Heart left ventricle (tissue), 16 donors: ENCODE measurements around the gene PYGO2. TPM values are rescaled to one million over a fixed set of nuclear protein-coding genes. Genes with fewer than 3 reads are reported as not detected.

ENCODE experiments used
- ATAC-seq, 4 donors: fragments of 200-7000 bp; cut with Tn5 transposase; one replicate each; pipeline ENCODE4 v1.9.1; 2020 to 2022; ENCODE audit warnings: moderate library complexity in 4 of 4, mild to moderate bottlenecking in 3 of 4, moderate number of reproducible peaks in 1 of 4
- DNase-seq, 5 donors: peaks; one replicate each; pipeline ENCODE4 v3.0.0-alpha.2; 2020
- H3K27ac ChIP-seq, 12 donors: fragments of 200-600 bp; sonication (generic) in 4 of 12; one replicate each; pipeline versions ENCODE4 v1.5.0 to v1.8.0; 2016 to 2022; ENCODE audit warnings: mild to moderate bottlenecking in 2 of 12
- H3K27me3 ChIP-seq, 9 donors: fragments of 200-600 bp; sonication (generic) in 2 of 9; one replicate each; pipeline versions ENCODE4 v1.5.1 to v1.8.0; 2016 to 2022; ENCODE audit warnings: mild to moderate bottlenecking in 3 of 9
- H3K36me3 ChIP-seq, 9 donors: fragments of 200-600 bp; sonication (generic) in 2 of 9; one replicate each; pipeline versions ENCODE4 v1.5.0 to v1.8.0; 2018 to 2022; ENCODE audit warnings: mild to moderate bottlenecking in 2 of 9
- H3K4me1 ChIP-seq, 12 donors: fragments of 200-600 bp; sonication (generic) in 4 of 12; one replicate each; pipeline versions ENCODE4 v1.5.0 to v1.8.0; 2016 to 2022; ENCODE audit warnings: mild to moderate bottlenecking in 3 of 12
- H3K4me3 ChIP-seq, 12 donors: fragments of 200-600 bp; sonication (generic) in 4 of 12; one replicate each; pipeline versions ENCODE4 v1.5.0 to v1.8.0; 2017 to 2022; ENCODE audit warnings: mild to moderate bottlenecking in 9 of 12, moderate library complexity in 4 of 12
- H3K9me3 ChIP-seq, 12 donors: fragments of 200-600 bp; sonication (generic) in 4 of 12; one replicate each; pipeline versions ENCODE4 v1.5.0 to v1.8.0; 2016 to 2022; ENCODE audit warnings: mild to moderate bottlenecking in 1 of 12
- CTCF ChIP-seq, 12 donors: fragments of 200-600 bp; sonication (generic) in 4 of 12; IDR thresholded peaks; one replicate each; pipeline versions ENCODE4 v1.5.0 to v1.8.0; 2018 to 2022; ENCODE audit warnings: antibody characterized with exemption in 12 of 12, mild to moderate bottlenecking in 5 of 12
- POLR2A ChIP-seq, 2 donors: fragments of 450-650 bp; IDR thresholded peaks; one replicate each; pipeline ENCODE4 v1.6.1; 2017; ENCODE audit warnings: antibody characterized with exemption in 2 of 2, mild to moderate bottlenecking in 2 of 2, moderate library complexity in 2 of 2
- WGBS, 4 donors: extraction: QIAGEN DNeasy Blood & Tissue Kit in 2 of 4; methylation state at CpG; one replicate each; pipeline versions ENCODE4 v1.1.5 to v1.1.7; 2013 to 2018; 5-methylcytosine and 5-hydroxymethylcytosine counted together
- intact Hi-C, 10 donors: fragments of 100-400 bp; cut with DNase I; formaldehyde crosslinking; loops; one replicate each; pipeline versions ENCODE4 v1.11.1 to v1.14.2; 2022
- polyA plus RNA-seq, 2 donors: library from polyadenylated mRNA; stranded (reverse); fragments of 200-250 nt; gene quantifications; one replicate each; pipeline ENCODE4 v1.2.3, GENCODE V29; 2013
- total RNA-seq, 9 donors: library from RNA; depleted of rRNA in 2 of 9; stranded (reverse); fragments of >200 nt in 2 of 9; fragmentation: NEBNext Ultra II Directional in 3 of 9; extraction: Animal tissue kit (Norgen Biotek cat#: 25700) in 3 of 9; gene quantifications; one replicate each; pipeline versions ENCODE4 v1.1.0 to v1.2.4, GENCODE V29; 2016 to 2023
- donor health status: ischemic (EF 13 %, LVEDD 7.1; RV severe dilation, severe dysfunction).
- donor health status: healthy with polysubstance abuse.
- donor health status: DM: no; HTN: yes; CAD: no.
- donor health status: DM: no; HTN: no; CAD: no.
- donor health status: ischemic (EF 25% LVEDD 6.9; RV normal size, moderate dysfunction).
- donor health status: ischemic (EF 25% LVEDD 5.7; RV mildly dilated, moderate dysfunction).
- donor health status: healthy.
- donor health status: DM: yes; HTN: yes; CAD: no.
- donor health status: ischemic (EF 35%, LVEDD 5.7; RV mildly dilated, moderate dysfunction).
- donor health status: nonischemic (EF 11% LVEDD 7.7; RV severe dilation, severe dysfunction).
- donor health status: DM: yes; HTN: yes; CAD: no.
- donor health status: PGD.
- donor health status: ischemic (EF 29% LVEDD 5.4; RV normal size, mild dysfunction).
- donor health status: nonischemic (EF 23%, LVEDD 6.1; RV moderate dilation, normal function).

The PYGO2 gene
- total and polyA plus RNA-seq, 11 donors = 9.7 to 19.2 (median 16.3) TPM

GRCh38 chr1:154957091-154957657, 4.4 kb downstream of the PYGO2 start:
- peaks cover 0 to 20% (median 15%) of the 10 kb centered on the region in 9 donors for H3K36me3 ChIP-seq
- H3K27ac ChIP-seq = peak overlapping the region in 11 of 12 donors; percentile 59 to 85 (median 80)
- H3K4me3 ChIP-seq = peak overlapping the region in 5 of 12 donors; percentile 53 to 82 (median 78)
- H3K9me3 ChIP-seq = no peaks in the 10 kb centered on the region
- no peaks in the 10 kb centered on the region for H3K27me3 ChIP-seq
- no peak for ATAC-seq
- peak in 2 of 5 donors; percentile 9 to 20 for DNase-seq
- TF ChIP-seq CTCF (IDR thresholded peaks at IDR 0.05) (no peak), POLR2A (IDR thresholded peaks at IDR 0.05) (no peak)
- H3K4me1 ChIP-seq = peaks cover 8 to 75% (median 50%) of the 10 kb centered on the region in 12 donors
- 40 to 55% (median 46%) methylated on average over 9 of the region's 9 CpGs for WGBS, 4 donors
- intact Hi-C loops = loop anchor here in 5 of 10 donors (5.0 to 10.0 kb wide), 4 partner anchors 60 to 125 kb away; partner anchors contain the start of genes EFNA4 (in 2 of the 5) and ADAM15 (in 1 of the 5)

GRCh38 chr1:154956544-154956941, 5.0 kb downstream of the PYGO2 start:
- 3 to 9% (median 5%) methylated on average over 5 to 6 of the region's 6 CpGs for WGBS, 4 donors
- no peaks in the 10 kb centered on the region for H3K9me3 ChIP-seq
- H3K27ac ChIP-seq = peak overlapping the region; percentile 59 to 85 (median 79)
- TF ChIP-seq CTCF (IDR thresholded peaks at IDR 0.05) (no peak), POLR2A (IDR thresholded peaks at IDR 0.05) (no peak)
- H3K4me1 ChIP-seq = peaks cover 8 to 73% (median 49%) of the 10 kb centered on the region in 12 donors
- peaks cover 0 to 20% (median 15%) of the 10 kb centered on the region in 9 donors for H3K36me3 ChIP-seq
- H3K4me3 ChIP-seq = peak overlapping the region; percentile 38 to 82 (median 61)
- H3K27me3 ChIP-seq = no peaks in the 10 kb centered on the region
- peak in 3 of 4 donors; percentile 0 to 34 (median 25) for ATAC-seq
- peak in 4 of 5 donors; percentile 49 to 65 (median 64) for DNase-seq
- intact Hi-C loops = loop anchor here in 5 of 10 donors (5.0 to 10.0 kb wide), 4 partner anchors 61 to 126 kb away; partner anchors contain the start of genes EFNA4 (in 2 of the 5) and ADAM15 (in 1 of the 5)

GRCh38 chr1:154955718-154956543, 5.7 kb downstream of the PYGO2 start, which contains the start of gene PBXIP1:
PBXIP1 (minus strand) TSS chr1:154956099; CDS start chr1:154953721, 2,378 bp downstream.
- ATAC-seq (peak; percentile 79 to 90 (median 82)), DNase-seq (peak; percentile 68 to 89 (median 79))
- Histone ChIP-seq H3K36me3 (peaks cover 0 to 24% (median 19%) of the 10 kb centered on the region in 9 donors), H3K27me3 (no peaks in the 10 kb centered on the region), H3K4me1 (peaks cover 8 to 74% (median 48%) of the 10 kb centered on the region in 12 donors), H3K9me3 (no peaks in the 10 kb centered on the region), H3K4me3 (peak within 1 kb of the TSS; percentile 38 to 82 (median 61)), H3K27ac (peak within 1 kb of the TSS; percentile 59 to 85 (median 79))
- intact Hi-C loops = loop anchor here in 5 of 10 donors (5.0 to 10.0 kb wide), 4 partner anchors 61 to 126 kb away; partner anchors contain the start of genes EFNA4 (in 2 of the 5) and ADAM15 (in 1 of the 5)
- TF ChIP-seq POLR2A (IDR thresholded peaks at IDR 0.05) = peak in 1 of 2 donors; percentile 47
- peak in 8 of 12 donors; percentile 6 to 45 (median 23) for TF ChIP-seq CTCF (IDR thresholded peaks at IDR 0.05)
- WGBS, 4 donors = 0 to 1% (median 1%) methylated on average over 18 of the region's 18 CpGs
